Choroid plexus epithelial cell (primary cell): ENCODE data around the gene ALOX5.

Experiments
- DNase-seq: peaks from one replicate; pipeline ENCODE4 v3.0.0-alpha.2; 2010; ENCODE audit warnings: low read depth
- H3K4me3 ChIP-seq: 2 replicates; pipeline ENCODE4 v1.5.1; 2011; ENCODE audit warnings: low read depth, mild to moderate bottlenecking, control low read depth, low read length, moderate library complexity
- TF ChIP-seq, protein P1 (sequence below): conservative IDR thresholded peaks from 2 replicates; pipeline ENCODE4 v1.5.1; 2011; ENCODE audit warnings: low read depth, mild to moderate bottlenecking, control low read depth, inconsistent platforms, low read length, moderate library complexity

The ALOX5 gene

DNA sequence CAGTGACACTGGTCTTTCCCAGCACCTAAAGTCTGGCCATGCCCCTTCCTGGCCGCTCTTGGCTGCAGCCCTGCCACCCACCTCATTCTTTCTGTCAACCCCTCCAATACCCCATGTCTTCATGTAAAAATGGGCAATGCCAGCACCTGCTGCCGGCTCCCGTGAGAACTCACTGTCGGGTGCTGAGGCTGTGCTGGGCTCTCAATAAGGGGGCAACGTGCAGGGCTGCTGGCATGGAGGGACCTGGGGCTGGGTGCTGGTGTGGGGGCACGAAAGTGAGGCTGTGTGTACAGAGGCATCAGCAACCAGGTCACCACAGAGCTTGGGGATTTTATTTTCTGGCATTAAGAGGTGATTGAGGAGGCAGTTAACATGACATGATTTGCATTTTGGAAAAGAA lies 65.3 kb downstream of the ALOX5 start:
- TF ChIP-seq, protein P1, sequence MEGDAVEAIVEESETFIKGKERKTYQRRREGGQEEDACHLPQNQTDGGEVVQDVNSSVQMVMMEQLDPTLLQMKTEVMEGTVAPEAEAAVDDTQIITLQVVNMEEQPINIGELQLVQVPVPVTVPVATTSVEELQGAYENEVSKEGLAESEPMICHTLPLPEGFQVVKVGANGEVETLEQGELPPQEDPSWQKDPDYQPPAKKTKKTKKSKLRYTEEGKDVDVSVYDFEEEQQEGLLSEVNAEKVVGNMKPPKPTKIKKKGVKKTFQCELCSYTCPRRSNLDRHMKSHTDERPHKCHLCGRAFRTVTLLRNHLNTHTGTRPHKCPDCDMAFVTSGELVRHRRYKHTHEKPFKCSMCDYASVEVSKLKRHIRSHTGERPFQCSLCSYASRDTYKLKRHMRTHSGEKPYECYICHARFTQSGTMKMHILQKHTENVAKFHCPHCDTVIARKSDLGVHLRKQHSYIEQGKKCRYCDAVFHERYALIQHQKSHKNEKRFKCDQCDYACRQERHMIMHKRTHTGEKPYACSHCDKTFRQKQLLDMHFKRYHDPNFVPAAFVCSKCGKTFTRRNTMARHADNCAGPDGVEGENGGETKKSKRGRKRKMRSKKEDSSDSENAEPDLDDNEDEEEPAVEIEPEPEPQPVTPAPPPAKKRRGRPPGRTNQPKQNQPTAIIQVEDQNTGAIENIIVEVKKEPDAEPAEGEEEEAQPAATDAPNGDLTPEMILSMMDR, result no peak
- H3K4me3 ChIP-seq, result no peak overlapping the region
- DNase-seq, result no peak

- no peak for DNase-seq
- H3K4me3 ChIP-seq, result no peak overlapping the region
- TF ChIP-seq, protein P1, result no peak
Observed at GRCh38 chr10:45439873-45440272, 65.9 kb downstream of the ALOX5 start.

- no peak overlapping the region for H3K4me3 ChIP-seq
- TF ChIP-seq, protein P1, result no peak
- no peak for DNase-seq
Observed at GRCh38 chr10:45440511-45441062, 66.6 kb downstream of the ALOX5 start.

DNA sequence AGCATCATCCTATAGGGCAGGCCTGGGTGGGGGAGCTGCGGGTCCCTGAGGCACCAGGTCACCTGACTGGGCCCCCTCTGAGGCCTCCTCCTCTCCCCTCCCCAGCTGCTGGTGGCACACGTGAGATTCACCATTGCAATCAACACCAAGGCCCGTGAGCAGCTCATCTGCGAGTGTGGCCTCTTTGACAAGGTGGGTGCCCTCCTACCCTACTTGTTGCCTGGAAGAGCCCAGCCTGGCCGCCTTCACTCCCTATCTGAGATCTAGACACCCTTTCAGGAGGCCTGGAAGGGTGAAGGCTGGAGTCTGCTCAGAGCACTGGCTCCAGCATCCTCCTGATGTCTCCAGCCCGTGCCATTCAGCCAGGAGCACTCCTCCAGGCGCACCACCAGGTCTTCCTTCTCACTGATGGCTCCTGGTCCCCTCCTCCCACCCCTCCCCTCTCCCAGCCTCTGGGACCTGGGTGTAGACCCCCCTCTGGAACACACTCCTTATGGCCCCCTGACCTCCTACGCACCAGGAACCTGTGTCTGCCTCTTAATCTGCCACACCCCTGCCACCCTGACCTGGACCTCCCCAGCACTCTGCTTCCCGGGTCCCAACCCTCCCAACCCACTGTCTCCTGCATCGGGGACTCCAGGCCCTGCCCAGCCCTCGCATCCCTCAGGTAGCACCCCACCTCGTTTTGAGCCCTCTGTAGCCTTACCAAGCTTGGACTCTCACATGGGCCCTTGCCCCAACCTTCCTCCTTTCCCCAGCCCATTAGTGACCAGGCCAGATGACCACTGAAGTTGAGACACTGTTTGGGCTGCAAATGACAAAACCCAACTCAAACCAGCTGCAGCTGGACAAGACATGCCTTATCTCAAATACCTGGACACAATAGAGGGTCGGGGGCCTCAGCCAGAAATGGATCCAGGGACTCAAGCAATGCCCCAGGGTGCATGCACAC lies 67.5 kb downstream of the ALOX5 start:
- H3K4me3 ChIP-seq, result no peak overlapping the region
- DNase-seq, result no peak
- TF ChIP-seq, protein P1, result no peak

GRCh38 chr10:45442251-45442650 lies 68.2 kb downstream of the ALOX5 start:
- H3K4me3 ChIP-seq, result no peak overlapping the region
- TF ChIP-seq, protein P1, result no peak
- no peak for DNase-seq

- no peak overlapping the region for H3K4me3 ChIP-seq
- DNase-seq, result no peak
- TF ChIP-seq, protein P1, result no peak
Observed at GRCh38 chr10:45442662-45443061, 68.6 kb downstream of the ALOX5 start.
